GM18861 (cell line): ENCODE results near the gene CMSS1.
A peak's percentile ranks its signal among the peaks of the same experiment; 100 is the strongest.

Source experiments
- ATAC-seq: cut with Tn5 transposase; IDR thresholded peaks from one replicate; pipeline ENCODE4 v1.9.1; 2021; ENCODE audit not compliant: unreplicated experiment

The CMSS1 gene

DNA sequence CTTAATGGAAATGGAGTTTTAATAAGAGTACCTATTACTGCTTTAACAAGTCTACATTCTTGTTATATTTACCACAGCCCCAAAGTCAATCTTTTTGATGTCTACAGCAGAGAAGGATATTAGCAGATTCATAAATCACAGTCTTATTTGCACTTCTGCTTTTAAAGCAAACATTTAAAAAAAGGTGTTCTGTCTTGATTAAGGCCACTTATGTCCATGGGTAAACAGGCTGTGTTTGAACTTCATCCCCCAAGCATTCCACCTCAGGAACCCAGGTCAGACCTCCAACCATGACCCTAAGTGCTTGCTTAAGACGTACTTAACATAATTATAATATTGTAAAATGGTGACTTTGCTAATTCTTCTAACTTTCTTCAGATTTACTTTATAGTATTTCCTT, 113.4 kb downstream of the CMSS1 start:
- no peak for ATAC-seq

DNA sequence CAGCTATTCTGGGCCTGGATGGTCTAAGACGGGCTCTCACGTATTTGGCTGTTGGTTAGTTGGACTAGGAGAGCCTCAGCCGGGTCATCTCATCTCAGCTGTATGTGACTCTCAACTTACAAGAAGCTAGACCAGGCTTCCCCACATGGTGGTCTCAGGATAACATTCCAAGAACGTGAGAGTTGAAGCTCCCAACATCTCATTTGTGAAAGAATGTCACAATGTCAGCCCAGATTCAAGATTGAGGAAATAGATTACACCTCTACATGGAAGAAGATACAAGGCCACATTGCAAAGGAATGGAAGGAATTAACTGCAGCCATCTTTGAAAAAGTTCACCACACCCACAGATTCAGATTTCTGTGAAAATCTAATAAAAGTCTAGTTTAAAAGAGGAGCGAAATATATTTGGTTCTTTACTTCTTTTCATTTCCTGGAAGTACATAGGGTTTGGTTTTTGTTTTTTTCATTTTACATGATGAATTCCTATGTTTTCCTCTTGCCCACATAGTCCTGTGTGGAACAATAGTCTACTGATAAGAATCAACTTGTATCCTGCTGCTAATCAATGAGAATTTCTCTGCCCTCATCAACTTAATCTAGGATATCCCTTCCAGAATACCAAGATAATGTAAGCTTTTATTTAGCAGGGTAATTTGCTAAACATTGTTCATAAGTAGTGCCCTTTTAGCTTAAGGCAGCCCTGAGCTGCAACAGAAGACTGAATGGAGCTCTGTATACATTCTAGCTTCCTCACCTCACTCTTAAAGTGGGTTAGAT, 116.5 kb downstream of the CMSS1 start:
- no peak for ATAC-seq

DNA sequence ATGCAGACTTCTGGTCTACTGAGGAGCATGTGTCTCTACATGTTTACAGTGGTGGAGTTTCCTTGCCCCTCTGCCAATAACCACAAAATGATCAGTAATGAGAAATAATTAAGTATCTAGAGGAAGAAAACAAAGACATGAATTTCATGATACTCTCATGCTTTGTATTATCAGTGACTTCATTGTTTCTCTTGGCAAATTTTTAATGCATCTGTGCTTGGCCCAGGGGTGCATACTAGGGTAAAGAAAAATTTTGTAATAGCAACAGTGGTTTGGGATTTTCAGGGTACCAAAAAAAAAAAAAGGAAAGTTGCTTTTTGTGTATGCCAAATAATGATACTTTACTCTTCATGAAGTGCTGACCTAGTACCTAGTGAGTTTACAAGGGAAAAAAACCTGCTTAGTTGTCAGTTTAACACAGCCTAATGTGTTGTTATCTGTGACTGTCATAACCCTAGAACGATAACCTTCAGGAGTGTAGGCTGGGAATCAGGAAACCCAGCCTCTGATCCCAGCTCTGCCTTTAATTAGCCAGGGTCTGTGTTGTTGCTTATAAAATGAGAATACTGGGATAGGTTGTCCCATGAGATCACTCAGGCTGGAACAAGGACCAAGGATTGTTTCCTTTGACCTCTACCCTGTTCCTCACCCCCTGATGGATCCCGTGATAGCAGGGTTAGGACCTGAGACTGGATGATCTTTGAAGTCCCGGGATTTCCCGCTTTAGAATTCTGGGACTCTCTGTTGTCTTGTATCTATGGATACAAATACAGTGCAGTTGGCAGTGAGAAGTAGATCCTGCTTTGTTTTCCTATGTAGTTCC, 117.5 kb downstream of the CMSS1 start:
- ATAC-seq = no peak

GRCh38 chr3:99938270-99938911, 120.7 kb downstream of the CMSS1 start:
- peak; percentile 58 for ATAC-seq

DNA sequence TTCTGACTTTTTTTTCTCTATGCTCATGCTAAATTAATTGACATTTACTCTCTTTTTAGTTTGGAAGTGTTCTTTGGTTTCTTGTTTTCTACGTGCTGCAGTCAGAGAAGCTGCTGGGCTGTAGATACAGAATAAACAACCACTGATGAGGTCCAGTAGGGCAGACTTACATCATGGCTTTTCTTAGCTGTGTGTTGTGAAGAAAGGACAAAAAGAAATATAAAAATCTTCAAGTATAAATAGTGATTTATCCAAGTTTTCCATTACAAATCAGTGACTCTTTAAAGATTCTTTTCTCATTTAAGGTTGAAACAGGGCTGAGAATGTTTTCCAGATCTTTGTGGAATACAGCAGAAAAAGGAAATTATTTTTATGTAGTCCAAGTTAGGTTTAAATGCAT, 122.2 kb downstream of the CMSS1 start:
- no peak for ATAC-seq

DNA sequence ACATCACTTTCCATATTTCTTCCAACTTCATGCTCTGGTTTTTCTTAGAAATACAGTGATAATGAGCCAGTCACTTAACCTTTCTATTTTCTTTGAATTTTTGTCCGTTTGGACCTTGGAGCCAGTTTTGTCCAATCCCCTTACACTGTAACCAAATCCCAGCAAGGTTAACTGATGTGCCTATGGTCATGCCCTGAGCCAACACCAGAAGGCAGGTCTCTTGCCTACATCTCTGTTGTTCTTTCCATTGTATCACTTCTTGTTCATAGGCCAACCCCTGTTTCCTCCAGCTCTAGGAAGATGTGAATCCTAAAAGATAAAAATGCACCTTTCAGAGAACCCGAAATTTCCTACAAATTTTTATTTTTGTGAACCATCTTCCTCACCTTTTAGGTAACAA, 122.7 kb downstream of the CMSS1 start:
- ATAC-seq = no peak

- no peak for ATAC-seq
Measured at GRCh38 chr3:99941211-99941610, 123.5 kb downstream of the CMSS1 start.

- ATAC-seq = no peak
Measured at GRCh38 chr3:99943931-99944761, 126.5 kb downstream of the CMSS1 start.

DNA sequence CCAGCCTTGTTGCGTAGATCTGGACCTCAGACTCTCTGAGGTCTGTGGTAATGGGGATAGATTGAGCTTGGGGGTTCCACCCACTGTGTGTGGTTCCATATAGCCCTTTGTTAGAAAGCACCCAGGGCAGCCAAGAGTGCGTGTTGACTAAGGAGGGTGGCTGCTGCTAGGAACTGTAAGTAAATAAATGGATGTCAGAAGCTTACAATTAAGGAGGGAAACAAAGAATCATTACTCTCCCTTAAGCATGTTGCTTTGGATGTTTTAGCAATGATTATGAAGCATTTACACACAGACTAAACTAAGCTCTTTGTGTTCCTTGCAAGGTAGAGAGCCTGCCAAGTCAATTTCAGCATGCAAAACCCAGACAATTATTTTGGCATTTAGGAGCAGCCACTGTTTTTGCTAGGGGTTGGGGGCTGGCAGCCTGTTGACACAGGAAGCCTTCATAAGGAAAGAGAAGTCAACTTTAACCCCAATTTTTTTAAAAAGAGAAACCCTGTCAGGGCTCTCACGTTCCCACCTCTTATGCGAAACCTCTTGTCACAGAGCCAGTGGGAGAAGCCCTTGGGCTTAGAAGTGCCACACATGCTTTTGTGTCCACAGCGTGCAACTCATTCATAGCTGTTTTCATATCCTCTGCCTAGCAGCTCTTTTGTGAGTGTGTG, 127.8 kb downstream of the CMSS1 start:
- ATAC-seq = no peak

GRCh38 chr3:99947356-99947755, 129.7 kb downstream of the CMSS1 start:
- ATAC-seq = no peak

- no peak for ATAC-seq
Measured at GRCh38 chr3:99948467-99949089, 130.9 kb downstream of the CMSS1 start.

DNA sequence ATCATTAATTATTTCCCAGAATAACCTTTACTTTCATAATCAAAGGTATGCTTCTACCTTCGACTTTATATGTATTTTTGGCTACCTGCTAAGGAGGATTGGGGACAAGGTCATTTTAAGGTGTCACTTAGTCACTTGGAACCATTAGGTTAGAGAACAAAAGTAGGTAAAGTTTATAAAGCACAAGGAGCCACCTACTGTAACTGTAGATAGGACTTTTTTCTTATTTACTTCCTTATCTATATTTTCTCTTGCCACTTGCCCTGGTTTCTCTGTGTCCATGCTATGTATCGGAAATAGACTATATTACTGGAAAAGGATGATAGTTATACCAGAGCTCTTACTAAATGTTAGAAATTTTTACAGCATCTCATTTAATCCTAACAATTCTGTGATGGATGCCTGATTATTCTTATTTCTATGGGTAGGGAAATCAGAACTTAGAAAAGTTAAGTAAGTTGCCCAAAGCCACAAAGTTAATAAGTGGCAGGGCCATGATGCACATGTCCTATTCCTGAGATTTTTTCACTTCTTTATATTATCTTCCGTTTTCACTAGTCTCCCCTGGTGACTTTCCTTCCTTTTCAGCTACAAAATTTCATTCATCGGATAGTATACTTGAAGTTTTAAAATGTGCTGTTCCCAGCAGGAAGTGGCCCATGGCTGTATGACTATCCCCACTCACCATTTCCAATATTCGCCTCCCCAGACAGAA, 132.5 kb downstream of the CMSS1 start:
- ATAC-seq = no peak

DNA sequence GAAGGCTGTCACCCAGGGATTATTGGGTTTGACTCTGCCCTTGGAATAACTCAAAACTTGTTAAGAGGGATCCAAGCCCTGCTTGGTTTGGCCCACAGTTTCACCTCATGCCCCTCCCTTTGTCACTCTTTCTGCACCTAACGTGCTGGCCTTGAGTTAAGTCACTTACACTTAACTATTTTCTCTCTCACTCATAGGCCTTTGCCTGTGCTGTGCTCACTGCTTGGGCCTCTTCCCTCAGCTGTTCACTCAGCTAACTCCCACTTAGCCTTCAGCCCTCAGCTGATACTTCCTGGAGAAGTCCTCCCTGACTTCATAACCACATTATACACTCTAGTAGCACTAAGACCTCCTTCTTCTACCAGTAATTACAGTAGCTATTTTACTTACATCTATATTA, 133.3 kb downstream of the CMSS1 start:
- no peak for ATAC-seq

DNA sequence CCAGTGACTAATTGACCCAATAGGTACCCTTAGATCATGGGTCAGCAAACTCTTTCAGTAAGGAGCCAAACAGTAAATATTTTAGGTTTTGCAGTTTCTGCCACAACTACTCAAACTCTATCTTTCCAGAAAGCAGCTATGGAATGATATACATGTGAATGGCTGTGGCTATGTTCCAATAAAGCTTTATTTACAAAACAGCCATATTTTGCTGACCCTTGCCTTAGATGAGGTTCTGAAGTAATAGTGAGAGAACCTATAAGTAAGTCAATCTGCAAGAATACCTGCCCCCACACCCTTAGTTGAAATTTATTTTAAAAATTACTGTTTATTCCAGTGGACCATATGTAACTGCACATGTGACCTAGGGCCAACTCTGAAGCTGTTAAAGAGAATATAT, 134.0 kb downstream of the CMSS1 start:
- ATAC-seq = no peak

DNA sequence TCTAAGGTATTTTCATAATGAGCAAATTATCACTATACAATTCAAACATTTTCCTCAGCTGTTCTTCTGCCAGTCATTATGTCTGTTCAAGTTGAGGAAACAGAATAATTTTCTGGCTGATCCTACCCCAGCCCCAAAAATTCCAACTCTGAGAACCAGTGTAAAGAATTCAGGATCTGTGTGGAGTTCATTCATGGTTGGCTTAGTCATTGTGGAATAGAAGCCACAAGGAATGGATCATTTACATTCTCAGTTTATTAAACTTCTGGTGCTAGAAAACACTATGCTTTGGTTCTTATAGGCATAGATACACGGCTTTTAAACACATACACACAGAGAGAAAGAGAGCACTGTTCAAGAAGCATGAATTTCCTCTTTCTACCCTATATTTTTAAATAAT, 134.6 kb downstream of the CMSS1 start:
- no peak for ATAC-seq

DNA sequence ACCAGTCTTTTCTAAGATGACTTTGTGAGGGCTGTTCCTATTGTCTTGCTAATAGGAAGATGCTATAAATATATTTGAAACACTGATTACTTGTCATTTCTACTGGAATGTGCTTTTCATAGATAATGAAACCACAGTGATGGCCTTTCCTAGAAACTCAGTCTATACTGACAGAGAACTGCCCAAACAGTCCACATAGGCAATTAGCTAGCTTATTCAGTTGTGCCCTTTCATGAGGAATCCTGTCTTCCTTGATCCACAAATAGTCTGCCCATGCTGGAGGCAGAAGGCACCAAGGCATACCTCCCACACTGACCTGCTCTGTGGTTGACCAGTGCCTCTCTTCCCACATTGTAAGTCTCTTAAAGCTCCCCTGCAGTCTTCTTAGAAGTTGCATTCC, 135.9 kb downstream of the CMSS1 start:
- ATAC-seq = no peak

DNA sequence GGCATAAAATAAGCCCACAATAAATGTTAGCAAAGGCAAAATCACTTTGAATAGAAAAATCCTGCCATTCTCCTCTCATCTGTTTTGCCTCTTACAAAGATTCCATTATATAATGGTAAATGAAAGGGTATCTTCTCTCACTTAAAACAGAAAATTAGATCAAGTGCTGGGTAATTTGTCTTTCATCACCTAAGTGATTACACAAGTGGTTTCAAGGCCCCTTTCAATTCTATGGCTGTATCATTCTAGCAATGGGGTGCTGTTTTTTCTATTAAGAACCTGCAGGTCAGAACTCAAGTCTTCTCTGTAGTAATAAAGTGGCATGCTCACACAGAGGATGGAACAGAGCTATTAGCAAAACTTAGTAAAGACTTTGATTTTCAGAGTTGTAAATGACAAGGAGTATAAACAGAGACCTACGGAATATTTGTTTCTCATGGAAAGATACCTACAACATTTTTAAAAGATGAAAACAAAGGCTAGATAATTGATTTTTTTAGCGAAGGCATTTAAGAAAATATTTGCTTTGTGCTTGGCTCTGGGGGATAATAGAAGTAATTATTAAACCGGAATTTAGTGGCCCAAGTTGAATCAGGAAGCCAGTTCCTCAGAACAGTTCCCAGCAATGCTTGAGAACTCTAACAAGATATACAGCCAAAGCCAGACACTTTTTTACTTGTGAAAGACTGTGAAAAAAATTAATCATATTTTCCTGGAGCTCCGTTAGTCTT, 137.4 kb downstream of the CMSS1 start:
- ATAC-seq = no peak

GRCh38 chr3:99955773-99956562, 138.3 kb downstream of the CMSS1 start:
- no peak for ATAC-seq
